B cell (primary cell): Measurements from ENCODE around the gene PIK3CB.
"Not testable (repeated sequence)": the region's sequence is repeated elsewhere in the genome, so short reads cannot be mapped to it uniquely, and the experiment has no call there.

Experiments
- EZH2 ChIP-seq: IDR thresholded peaks from 2 replicates; pipeline ENCODE4 v1.6.1; 2012; ENCODE audit warnings: borderline replicate concordance, low read depth, mild to moderate bottlenecking, moderate library complexity, low read length; ENCODE audit not compliant: insufficient read depth, poor library complexity, severe bottlenecking
- TF ChIP-seq, protein P1 (sequence below): fragments of 200-600 bp; IDR thresholded peaks from one replicate; pipeline ENCODE4 v1.8.0; 2022; ENCODE audit warnings: antibody characterized with exemption, mild to moderate bottlenecking

DNA sequence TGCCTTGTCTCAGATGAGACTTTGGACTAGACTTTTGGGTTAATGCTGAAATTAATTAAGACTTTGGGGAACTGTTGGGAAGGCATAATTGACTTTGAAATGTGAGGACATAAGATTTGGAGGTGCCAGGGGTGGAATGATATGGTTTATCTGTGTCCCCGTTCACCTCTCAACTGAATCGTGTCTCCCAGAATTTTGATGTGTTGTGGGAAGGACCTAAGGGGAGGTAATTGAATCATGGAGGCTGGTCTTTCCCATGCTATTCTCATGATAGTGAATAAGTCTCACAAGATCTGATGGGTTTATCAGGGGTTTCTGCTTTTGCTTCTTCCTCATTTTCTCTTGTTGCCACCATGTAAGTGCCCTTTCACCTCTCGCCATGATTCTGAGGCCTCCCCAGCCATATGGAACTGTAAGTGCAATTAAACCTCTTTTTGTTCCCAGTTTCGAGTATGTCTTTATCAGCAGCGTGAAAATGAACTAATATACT lies 230.6 kb downstream of the PIK3CB start:
- TF ChIP-seq, protein P1, sequence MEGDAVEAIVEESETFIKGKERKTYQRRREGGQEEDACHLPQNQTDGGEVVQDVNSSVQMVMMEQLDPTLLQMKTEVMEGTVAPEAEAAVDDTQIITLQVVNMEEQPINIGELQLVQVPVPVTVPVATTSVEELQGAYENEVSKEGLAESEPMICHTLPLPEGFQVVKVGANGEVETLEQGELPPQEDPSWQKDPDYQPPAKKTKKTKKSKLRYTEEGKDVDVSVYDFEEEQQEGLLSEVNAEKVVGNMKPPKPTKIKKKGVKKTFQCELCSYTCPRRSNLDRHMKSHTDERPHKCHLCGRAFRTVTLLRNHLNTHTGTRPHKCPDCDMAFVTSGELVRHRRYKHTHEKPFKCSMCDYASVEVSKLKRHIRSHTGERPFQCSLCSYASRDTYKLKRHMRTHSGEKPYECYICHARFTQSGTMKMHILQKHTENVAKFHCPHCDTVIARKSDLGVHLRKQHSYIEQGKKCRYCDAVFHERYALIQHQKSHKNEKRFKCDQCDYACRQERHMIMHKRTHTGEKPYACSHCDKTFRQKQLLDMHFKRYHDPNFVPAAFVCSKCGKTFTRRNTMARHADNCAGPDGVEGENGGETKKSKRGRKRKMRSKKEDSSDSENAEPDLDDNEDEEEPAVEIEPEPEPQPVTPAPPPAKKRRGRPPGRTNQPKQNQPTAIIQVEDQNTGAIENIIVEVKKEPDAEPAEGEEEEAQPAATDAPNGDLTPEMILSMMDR: not testable (repeated sequence)
- not testable (repeated sequence) for TF ChIP-seq EZH2
